A673 (cell line): Measurements from ENCODE around the gene ERFL.

Source experiments
- CTCF ChIP-seq: fragments of 300-800, 200-600 bp; sonication (generic); conservative IDR thresholded peaks from 2 replicates; pipeline ENCODE4 v1.5.1; 2017; ENCODE audit warnings: low read depth, mild to moderate bottlenecking, antibody characterized with exemption, low read length, moderate library complexity, mixed read lengths
- EZH2 ChIP-seq: fragments of 200-600 bp; sonication (generic); IDR thresholded peaks from 2 replicates; pipeline ENCODE4 v1.6.1; 2017; ENCODE audit warnings: borderline replicate concordance, low read depth, mild to moderate bottlenecking, mixed read lengths, antibody characterized with exemption, low read length; ENCODE audit not compliant: poor library complexity, severe bottlenecking

- TF ChIP-seq CTCF (no peak), EZH2 (no peak)
Observed at GRCh38 chr19:41971363-41971762, 43.1 kb upstream of the ERFL start.
